GM12878 (cell line): ENCODE data around the gene ACTL6B. TPM values are rescaled to one million over a fixed set of nuclear protein-coding genes. Genes with fewer than 3 reads are reported as not detected.

Experiments
- ATF7 ChIP-seq: fragments of 450-650 bp; IDR thresholded peaks from 2 replicates; pipeline ENCODE4 v1.6.1; 2016; ENCODE audit warnings: low read depth, mild to moderate bottlenecking
- BHLHE40 ChIP-seq, 2 experiments: fragments of 450-650 bp in 1 of 2; IDR thresholded peaks; 2 replicates each; pipeline ENCODE4 v1.6.1; 2011 to 2017; ENCODE audit warnings: low read depth in 2 of 2, borderline replicate concordance in 1 of 2, improper control_type of control experiment in 1 of 2, low read length in 1 of 2, mild to moderate bottlenecking in 1 of 2
- CREM ChIP-seq: IDR thresholded peaks from 2 replicates; pipeline ENCODE4 v1.6.1; 2014; ENCODE audit warnings: antibody characterized with exemption, low read depth
- EGR1 ChIP-seq, 2 experiments: IDR thresholded peaks; 1 replicate in 1 of 2; 2 replicates in 1 of 2; pipeline ENCODE4 v1.6.1; 2011 to 2012; ENCODE audit warnings: low read depth in 2 of 2, low read length in 2 of 2, borderline replicate concordance in 1 of 2, mild to moderate bottlenecking in 1 of 2, moderate library complexity in 1 of 2
- EP300 ChIP-seq, 2 experiments: fragments of 150-350 bp in 1 of 2; IDR thresholded peaks; 2 replicates each; pipeline ENCODE4 v1.6.1; 2011 to 2012; ENCODE audit warnings: low read depth in 2 of 2, low read length in 2 of 2, borderline replicate concordance in 1 of 2, improper control_type of control experiment in 1 of 2, inconsistent platforms in 1 of 2; ENCODE audit not compliant: control insufficient read depth in 1 of 2
- HDAC6 ChIP-seq: fragments of 200-600 bp; sonication (generic); IDR thresholded peaks from one replicate; pipeline ENCODE4 v1.8.0; 2017; ENCODE audit warnings: antibody characterized with exemption; ENCODE audit not compliant: unreplicated experiment
- IKZF2 ChIP-seq, 2 experiments: fragments of 450-650 bp; IDR thresholded peaks; 2 replicates each; pipeline ENCODE4 v1.6.1; 2017; ENCODE audit warnings: mild to moderate bottlenecking in 2 of 2, moderate library complexity in 2 of 2
- JUND ChIP-seq: IDR thresholded peaks from 2 replicates; pipeline ENCODE4 v1.6.1; 2012; ENCODE audit warnings: low read depth, mild to moderate bottlenecking, low read length, improper control_type of control experiment, moderate library complexity
- KDM1A ChIP-seq: fragments of 200-600 bp; sonication (generic); IDR thresholded peaks from 2 replicates; pipeline ENCODE4 v1.6.1; 2016; ENCODE audit warnings: borderline replicate concordance
- KLF5 ChIP-seq: fragments of 450-650 bp; IDR thresholded peaks from 2 replicates; pipeline ENCODE4 v1.6.1; 2014; ENCODE audit warnings: mild to moderate bottlenecking; ENCODE audit not compliant: partially characterized antibody
- NFYA ChIP-seq: IDR thresholded peaks from 2 replicates; pipeline ENCODE4 v1.6.1; 2011; ENCODE audit warnings: low read depth, mild to moderate bottlenecking, low read length, improper control_type of control experiment, borderline replicate concordance
- NR2C2 ChIP-seq: IDR thresholded peaks from 2 replicates; pipeline ENCODE4 v1.6.1; 2011; ENCODE audit warnings: borderline replicate concordance, low read depth; ENCODE audit not compliant: control insufficient read depth, insufficient read length
- PAX5 ChIP-seq: IDR thresholded peaks from 2 replicates; pipeline ENCODE4 v1.6.1; 2011; ENCODE audit warnings: low read depth, low read length, borderline replicate concordance
- RBBP5 ChIP-seq: fragments of 200-600 bp; sonication (generic); conservative IDR thresholded peaks from 2 replicates; pipeline ENCODE4 v1.6.1; 2016
- RFX5 ChIP-seq: IDR thresholded peaks from 2 replicates; pipeline ENCODE4 v1.6.1; 2011; ENCODE audit warnings: low read depth, low read length, improper control_type of control experiment
- SMC3 ChIP-seq: IDR thresholded peaks from 2 replicates; pipeline ENCODE4 v1.6.1; 2011; ENCODE audit warnings: low read length, improper control_type of control experiment, borderline replicate concordance
- SRF ChIP-seq, 2 experiments: IDR thresholded peaks; 2 replicates each; pipeline ENCODE4 v1.6.1; 2011; ENCODE audit warnings: low read depth in 2 of 2, low read length in 2 of 2, mild to moderate bottlenecking in 1 of 2, moderate library complexity in 1 of 2
- STAT1 ChIP-seq: fragments of 450-650 bp; conservative IDR thresholded peaks from 2 replicates; pipeline ENCODE4 v1.6.1; 2014; ENCODE audit warnings: antibody characterized with exemption, mild to moderate bottlenecking
- SUPT20H ChIP-seq: IDR thresholded peaks from 2 replicates; pipeline ENCODE4 v1.6.1; 2011; ENCODE audit warnings: low read depth, mild to moderate bottlenecking, low read length, moderate library complexity, borderline replicate concordance; ENCODE audit not compliant: control insufficient read depth
- SUZ12 ChIP-seq: fragments of 200-600 bp; sonication (generic); IDR thresholded peaks from one replicate; pipeline ENCODE4 v1.6.1; 2018; ENCODE audit warnings: antibody characterized with exemption, mild to moderate bottlenecking; ENCODE audit not compliant: unreplicated experiment
- YBX1 ChIP-seq: fragments of 450-650 bp; IDR thresholded peaks from 2 replicates; pipeline ENCODE4 v1.6.1; 2016; ENCODE audit warnings: antibody characterized with exemption
- ZNF384 ChIP-seq: IDR thresholded peaks from 2 replicates; pipeline ENCODE4 v1.6.1; 2012; ENCODE audit warnings: low read depth, mild to moderate bottlenecking, low read length, improper control_type of control experiment, borderline replicate concordance
- ZSCAN29 ChIP-seq: fragments of 450-650 bp; IDR thresholded peaks from 2 replicates; pipeline ENCODE4 v1.6.1; 2017; ENCODE audit warnings: mild to moderate bottlenecking, moderate library complexity
- polyA plus RNA-seq, 11 experiments: library from polyadenylated mRNA; depleted of rRNA in 4 of 11; unstranded in 6 of 11; stranded (reverse) in 5 of 11; fragments of >200 nt; fragmentation: Nextera tagmentation in 4 of 11; fragmentation: Illumina TruSeq in 1 of 11; extraction: Ambion mirVana in 4 of 11; extraction: Trizol in 1 of 11; gene quantifications; 1 replicate in 1 of 11; 2 replicates in 10 of 11; pipeline versions ENCODE4 v1.2.1 to v1.2.3, GENCODE V29; 2011 to 2016; ENCODE audit warnings: inconsistent platforms in 2 of 11, missing spikeins in 2 of 11, low read depth in 1 of 11
- total RNA-seq, 4 experiments: library from RNA; depleted of rRNA in 3 of 4; stranded (reverse); fragments of >200 nt in 3 of 4; fragmentation: Illumina TruSeq in 1 of 4; extraction: Trizol in 1 of 4; gene quantifications; 2 replicates each; pipeline versions ENCODE4 v1.2.1 to v1.2.3, GENCODE V29; 2013 to 2021
- TF ChIP-seq, protein P1 (sequence below): IDR thresholded peaks from 2 replicates; pipeline ENCODE4 v1.6.1; 2012; ENCODE audit warnings: improper control_type of control experiment, low read depth, low read length; ENCODE audit not compliant: insufficient replicate concordance
- TF ChIP-seq, protein P2 (sequence below): fragments of 450-650 bp; IDR thresholded peaks from 2 replicates; pipeline ENCODE4 v1.6.1; 2016; ENCODE audit warnings: mild to moderate bottlenecking

Gene ACTL6B
- total and polyA plus RNA-seq, 10 of the 15 experiments (the other 5 are each of a cell fraction or from before 2014, with no cell fraction given) = not detected

DNA sequence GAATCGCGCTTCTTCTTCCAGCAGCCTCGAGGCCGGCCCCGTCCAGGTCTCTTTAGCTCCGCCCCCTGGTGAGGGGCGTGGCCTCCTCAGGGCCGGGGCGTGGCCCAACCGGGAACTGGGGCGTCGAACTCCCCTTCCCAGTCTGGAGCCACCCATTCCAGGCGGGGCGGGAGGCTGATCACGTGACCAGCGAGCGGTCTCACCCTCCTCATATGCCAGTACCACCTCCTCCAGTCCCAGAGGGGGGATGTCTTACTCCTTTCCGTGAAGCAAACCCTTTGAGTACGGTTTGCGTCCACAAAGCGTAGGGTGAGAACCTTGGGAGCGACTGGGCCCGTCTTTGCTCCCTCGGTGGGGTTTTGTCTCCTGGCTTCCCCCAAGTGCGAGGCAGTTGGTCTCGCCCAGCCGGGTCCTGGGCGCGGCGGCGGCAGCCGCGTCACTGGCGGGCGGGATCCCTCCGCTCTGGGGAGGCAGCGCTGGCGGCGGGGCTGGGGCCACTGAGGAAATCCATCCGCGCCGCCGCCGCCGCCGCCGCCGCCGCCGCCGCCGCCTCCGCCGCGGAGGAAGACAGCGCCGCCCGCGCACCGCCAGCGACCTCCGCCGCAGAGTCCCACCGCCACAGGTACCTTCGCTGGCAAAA, 17.2 kb upstream of the ACTL6B start, which contains the start of gene GNB2 (continued):
- no peak for TF ChIP-seq KDM1A
- peak; percentile 92 for TF ChIP-seq CREM
- 0 out of 3 replicates have a peak, but pooled peaks of 1 of the 2 experiments have one; percentile 37 for TF ChIP-seq EGR1 (IDR thresholded peaks at IDR 0.05; ENCODE audit: borderline replicate concordance in 1 of 2, low read depth in 2 of 2, low read length in 2 of 2)
- TF ChIP-seq SUPT20H = no peak
- peak; percentile 99 for TF ChIP-seq KLF5
- no peak for TF ChIP-seq RBBP5
- TF ChIP-seq JUND = peak; percentile 100
- peak; percentile 77 for TF ChIP-seq STAT1
- no peak for TF ChIP-seq NFYA
- TF ChIP-seq, protein P1, sequence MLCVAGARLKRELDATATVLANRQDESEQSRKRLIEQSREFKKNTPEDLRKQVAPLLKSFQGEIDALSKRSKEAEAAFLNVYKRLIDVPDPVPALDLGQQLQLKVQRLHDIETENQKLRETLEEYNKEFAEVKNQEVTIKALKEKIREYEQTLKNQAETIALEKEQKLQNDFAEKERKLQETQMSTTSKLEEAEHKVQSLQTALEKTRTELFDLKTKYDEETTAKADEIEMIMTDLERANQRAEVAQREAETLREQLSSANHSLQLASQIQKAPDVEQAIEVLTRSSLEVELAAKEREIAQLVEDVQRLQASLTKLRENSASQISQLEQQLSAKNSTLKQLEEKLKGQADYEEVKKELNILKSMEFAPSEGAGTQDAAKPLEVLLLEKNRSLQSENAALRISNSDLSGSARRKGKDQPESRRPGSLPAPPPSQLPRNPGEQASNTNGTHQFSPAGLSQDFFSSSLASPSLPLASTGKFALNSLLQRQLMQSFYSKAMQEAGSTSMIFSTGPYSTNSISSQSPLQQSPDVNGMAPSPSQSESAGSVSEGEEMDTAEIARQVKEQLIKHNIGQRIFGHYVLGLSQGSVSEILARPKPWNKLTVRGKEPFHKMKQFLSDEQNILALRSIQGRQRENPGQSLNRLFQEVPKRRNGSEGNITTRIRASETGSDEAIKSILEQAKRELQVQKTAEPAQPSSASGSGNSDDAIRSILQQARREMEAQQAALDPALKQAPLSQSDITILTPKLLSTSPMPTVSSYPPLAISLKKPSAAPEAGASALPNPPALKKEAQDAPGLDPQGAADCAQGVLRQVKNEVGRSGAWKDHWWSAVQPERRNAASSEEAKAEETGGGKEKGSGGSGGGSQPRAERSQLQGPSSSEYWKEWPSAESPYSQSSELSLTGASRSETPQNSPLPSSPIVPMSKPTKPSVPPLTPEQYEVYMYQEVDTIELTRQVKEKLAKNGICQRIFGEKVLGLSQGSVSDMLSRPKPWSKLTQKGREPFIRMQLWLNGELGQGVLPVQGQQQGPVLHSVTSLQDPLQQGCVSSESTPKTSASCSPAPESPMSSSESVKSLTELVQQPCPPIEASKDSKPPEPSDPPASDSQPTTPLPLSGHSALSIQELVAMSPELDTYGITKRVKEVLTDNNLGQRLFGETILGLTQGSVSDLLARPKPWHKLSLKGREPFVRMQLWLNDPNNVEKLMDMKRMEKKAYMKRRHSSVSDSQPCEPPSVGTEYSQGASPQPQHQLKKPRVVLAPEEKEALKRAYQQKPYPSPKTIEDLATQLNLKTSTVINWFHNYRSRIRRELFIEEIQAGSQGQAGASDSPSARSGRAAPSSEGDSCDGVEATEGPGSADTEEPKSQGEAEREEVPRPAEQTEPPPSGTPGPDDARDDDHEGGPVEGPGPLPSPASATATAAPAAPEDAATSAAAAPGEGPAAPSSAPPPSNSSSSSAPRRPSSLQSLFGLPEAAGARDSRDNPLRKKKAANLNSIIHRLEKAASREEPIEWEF = no peak
- 0 out of 2 replicates have a peak, but pooled peaks have one; percentile 28 for TF ChIP-seq RFX5
- TF ChIP-seq YBX1 = no peak
- TF ChIP-seq SRF (IDR thresholded peaks at IDR 0.05; ENCODE audit: low read depth in 2 of 2, low read length in 2 of 2) = 0 out of 4 replicates have a peak, but pooled peaks of 1 of the 2 experiments have one; percentile 33
- TF ChIP-seq BHLHE40 (IDR thresholded peaks at IDR 0.05; ENCODE audit: borderline replicate concordance in 1 of 2, low read depth in 2 of 2, low read length in 1 of 2) = peak; percentile 99
- TF ChIP-seq SMC3 = no peak
- TF ChIP-seq EP300 (IDR thresholded peaks at IDR 0.05; ENCODE audit: borderline replicate concordance in 1 of 2, control insufficient read depth in 1 of 2, low read depth in 2 of 2, low read length in 2 of 2) = 0 out of 4 replicates have a peak, but pooled peaks of 1 of the 2 experiments have one; percentile 37
- peak; percentile 90 to 91 for TF ChIP-seq IKZF2 (IDR thresholded peaks at IDR 0.05)
- TF ChIP-seq HDAC6 = no peak
- TF ChIP-seq, protein P2, sequence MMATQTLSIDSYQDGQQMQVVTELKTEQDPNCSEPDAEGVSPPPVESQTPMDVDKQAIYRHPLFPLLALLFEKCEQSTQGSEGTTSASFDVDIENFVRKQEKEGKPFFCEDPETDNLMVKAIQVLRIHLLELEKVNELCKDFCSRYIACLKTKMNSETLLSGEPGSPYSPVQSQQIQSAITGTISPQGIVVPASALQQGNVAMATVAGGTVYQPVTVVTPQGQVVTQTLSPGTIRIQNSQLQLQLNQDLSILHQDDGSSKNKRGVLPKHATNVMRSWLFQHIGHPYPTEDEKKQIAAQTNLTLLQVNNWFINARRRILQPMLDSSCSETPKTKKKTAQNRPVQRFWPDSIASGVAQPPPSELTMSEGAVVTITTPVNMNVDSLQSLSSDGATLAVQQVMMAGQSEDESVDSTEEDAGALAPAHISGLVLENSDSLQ = peak; percentile 58; the same call in 1 of the 2 replicates
- TF ChIP-seq ZNF384 = no peak
- TF ChIP-seq NR2C2 = no peak
- TF ChIP-seq ZSCAN29 = 0 out of 2 replicates have a peak, but pooled peaks have one; percentile 20
- no peak for TF ChIP-seq SUZ12
- peak; percentile 100 for TF ChIP-seq ATF7
- TF ChIP-seq PAX5 = no peak
